Tongue (tissue), 2 donors: ENCODE results near the gene DNPH1. TPM values are rescaled to one million over a fixed set of nuclear protein-coding genes. Genes with fewer than 3 reads are reported as not detected.

ENCODE experiments used
- DNase-seq: peaks from one replicate; pipeline ENCODE4 v3.0.0-alpha.2; 2015
- total RNA-seq: library from RNA; depleted of rRNA; stranded (reverse); fragments of >200 nt; gene quantifications from one replicate; pipeline ENCODE4 v1.2.3, GENCODE V29; 2014

DNPH1 gene
- total RNA-seq, 1 donor from 2014 or later, result 33.0 TPM

DNA sequence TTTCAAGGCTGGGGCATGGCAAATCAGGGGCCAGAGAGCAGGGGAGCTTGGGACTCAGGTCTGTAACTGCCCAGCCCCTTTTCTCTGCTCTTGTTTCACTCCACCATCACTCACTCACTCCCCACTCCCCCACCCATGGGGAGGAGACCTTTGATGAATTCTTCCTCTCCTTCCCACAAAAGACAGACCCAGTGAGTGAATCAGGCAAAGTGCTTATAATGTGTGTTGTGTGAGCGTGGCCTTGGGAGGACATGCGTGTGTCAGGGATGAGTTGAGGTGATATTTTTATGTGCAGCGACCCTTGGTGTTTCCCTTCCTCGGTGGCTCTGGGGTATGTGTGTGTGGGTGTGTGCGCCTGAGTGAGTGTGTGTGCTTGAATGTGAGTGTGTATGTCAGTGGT is 48.3 kb downstream of the DNPH1 start:
- peak; percentile 13 for DNase-seq

DNA sequence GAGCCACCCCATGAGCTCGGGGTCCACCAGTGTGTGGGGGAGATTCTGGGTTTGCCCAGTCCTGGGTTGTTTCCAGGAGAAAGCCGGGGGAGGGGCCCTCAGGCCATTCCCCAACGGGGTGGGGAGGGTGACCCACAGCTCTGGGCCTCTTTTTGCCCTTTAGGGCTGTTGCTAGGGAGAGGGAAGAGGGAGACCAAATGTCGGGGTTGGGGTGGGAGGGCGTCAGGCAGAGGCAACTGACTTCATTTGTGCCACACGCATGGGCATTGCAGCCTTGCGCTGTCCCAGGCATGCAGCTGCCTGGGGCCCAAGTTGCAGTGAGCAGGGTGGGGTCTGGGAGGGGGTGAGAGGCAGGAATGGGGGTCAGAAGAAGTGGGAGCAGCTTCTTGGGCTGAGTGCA is 49.2 kb downstream of the DNPH1 start:
- DNase-seq, result no peak

DNA sequence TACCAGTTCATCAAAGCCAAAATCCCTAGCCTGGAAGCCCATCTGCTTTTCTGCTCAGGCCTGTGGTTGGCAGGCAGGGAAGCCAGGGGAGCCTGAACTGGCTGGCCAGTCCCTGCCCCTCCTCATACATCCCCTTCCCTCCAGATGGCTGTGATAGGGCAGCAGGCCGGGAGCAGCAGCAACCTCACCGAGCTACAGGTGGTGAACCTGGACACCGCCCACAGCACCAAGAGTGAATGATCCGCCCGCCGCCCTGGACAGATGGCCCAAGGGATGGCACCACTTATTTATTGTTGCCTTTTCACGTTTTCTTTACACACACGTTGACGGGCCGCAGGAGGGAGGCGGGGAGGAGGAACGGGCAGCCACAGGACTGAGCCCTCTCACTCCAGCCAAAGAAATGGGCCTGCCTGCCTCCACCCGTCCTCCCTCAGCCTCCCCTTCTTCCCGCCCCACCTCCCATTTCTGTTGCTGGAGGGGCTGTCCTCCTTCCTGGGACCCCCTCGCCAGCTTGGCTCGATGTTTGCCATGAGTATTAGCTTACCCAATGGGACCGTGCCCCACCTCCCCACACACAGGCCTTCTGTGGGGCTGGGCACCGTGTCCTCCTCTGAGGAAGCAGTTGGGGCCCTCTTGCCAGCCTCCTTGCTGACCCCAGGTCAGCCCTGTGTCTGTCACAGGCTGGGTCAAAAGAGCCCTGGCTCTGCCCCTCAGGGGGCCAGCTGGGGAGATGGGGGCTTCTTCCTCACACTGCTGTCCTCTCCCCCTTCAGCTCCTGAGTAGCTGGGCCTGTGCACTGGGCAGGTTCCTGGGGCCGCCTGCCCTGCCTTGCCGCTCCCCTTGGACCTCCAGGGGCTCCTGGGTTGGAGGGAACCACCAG is 50.1 kb downstream of the DNPH1 start:
- no peak for DNase-seq

DNA sequence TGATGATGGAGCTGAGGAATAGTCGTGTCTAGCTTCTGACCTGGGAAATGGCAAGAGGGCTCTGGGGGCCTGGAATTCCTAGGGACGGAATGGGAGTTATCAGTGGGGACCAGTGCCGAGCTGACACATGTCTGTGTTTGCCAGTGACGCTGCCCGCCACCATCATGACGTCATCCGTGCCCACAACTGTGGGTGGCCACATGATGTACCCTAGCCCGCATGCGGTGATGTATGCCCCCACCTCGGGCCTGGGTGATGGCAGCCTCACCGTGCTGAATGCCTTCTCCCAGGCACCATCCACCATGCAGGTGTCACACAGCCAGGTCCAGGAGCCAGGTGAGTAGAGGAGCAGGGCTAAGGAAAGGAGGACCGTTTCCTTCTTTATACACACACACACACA is 51.1 kb downstream of the DNPH1 start:
- no peak for DNase-seq

DNA sequence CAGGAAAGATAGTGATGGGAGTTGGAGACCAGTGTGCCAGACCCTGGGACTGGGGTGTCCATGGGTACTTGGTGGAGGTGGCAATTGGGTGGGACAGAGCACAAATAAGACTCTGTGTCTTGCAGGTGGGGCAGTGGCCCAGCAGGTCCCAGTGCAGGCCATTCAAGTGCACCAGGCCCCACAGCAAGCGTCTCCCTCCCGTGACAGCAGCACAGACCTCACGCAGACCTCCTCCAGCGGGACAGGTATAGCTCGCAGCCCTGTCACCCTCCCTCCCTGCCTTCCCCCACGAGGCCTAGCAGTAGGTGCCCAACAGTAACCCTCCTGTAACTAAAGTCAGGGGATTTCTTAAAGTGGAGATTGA is 52.9 kb downstream of the DNPH1 start:
- DNase-seq, result no peak

DNA sequence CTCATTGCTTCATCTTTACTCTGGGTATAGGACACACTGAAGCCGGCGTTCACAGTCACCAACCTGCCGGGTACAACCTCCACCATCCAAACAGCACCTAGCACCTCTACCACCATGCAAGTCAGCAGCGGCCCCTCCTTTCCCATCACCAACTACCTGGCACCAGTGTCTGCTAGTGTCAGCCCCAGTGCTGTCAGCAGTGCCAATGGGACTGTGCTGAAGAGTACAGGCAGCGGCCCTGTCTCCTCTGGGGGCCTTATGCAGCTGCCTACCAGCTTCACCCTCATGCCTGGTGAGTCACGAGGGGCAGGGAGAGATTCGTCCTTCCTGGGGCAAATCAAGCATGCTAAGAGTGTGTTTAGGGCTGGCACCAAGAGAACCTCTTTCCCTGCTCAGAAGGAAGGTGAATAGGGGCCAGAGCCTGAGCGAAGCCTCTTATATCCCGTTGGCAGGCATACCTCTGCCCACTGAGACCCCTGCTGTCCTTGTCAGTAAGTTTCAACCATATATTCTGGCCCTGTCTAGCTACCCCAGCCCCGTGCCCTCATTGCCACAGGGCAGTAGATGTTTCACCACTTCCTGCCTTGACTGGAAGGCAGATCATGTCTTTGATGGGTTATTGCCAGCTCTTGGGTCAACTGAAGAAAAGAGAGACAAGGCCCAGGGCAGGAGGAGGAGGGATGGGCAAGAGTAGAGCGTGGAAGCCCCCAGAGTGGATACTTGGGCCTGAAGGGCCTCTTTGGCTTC is 53.4 kb downstream of the DNPH1 start:
- DNase-seq, result no peak

Other genes starting within 250 kb of the DNPH1 start
- 37.3 TPM for gene PPP2R5D, start 244.9 kb downstream of the DNPH1 start, total RNA-seq
- gene MEA1, start 215.5 kb downstream of the DNPH1 start, total RNA-seq, result 23.8 TPM
- gene KLHDC3, start 215.2 kb downstream of the DNPH1 start, total RNA-seq, result 249 TPM
- 45.0 TPM for gene RRP36, start 207.9 kb downstream of the DNPH1 start, total RNA-seq
- 37.4 TPM for gene CUL7, start 175.6 kb downstream of the DNPH1 start, total RNA-seq
- gene MRPL2, start 170.0 kb downstream of the DNPH1 start, total RNA-seq, result 20.9 TPM
- 32.3 TPM for gene KLC4, start 169.8 kb downstream of the DNPH1 start, total RNA-seq
- gene PTK7, start 153.2 kb downstream of the DNPH1 start, total RNA-seq, result 67.8 TPM
- gene SRF, start 58.2 kb downstream of the DNPH1 start, total RNA-seq, result 28.3 TPM
- gene CUL9, start 47.3 kb downstream of the DNPH1 start, total RNA-seq, result 16.3 TPM
- 0.10 TPM for gene TTBK1, start 14.0 kb upstream of the DNPH1 start, total RNA-seq
- not detected for gene SLC22A7, start 68.8 kb upstream of the DNPH1 start, total RNA-seq
- gene CRIP3, start 79.3 kb upstream of the DNPH1 start, total RNA-seq, result 0.62 TPM
- gene ZNF318, start 140.2 kb upstream of the DNPH1 start, total RNA-seq, result 13.0 TPM
- 13.4 TPM for gene ABCC10, start 198.1 kb upstream of the DNPH1 start, total RNA-seq
- 5.2 TPM for gene DLK2, start 226.1 kb upstream of the DNPH1 start, total RNA-seq
- gene TJAP1, start 248.1 kb upstream of the DNPH1 start, total RNA-seq, result 26.8 TPM